Endometrial microvascular endothelial cells (primary cell): Measurements from ENCODE around the gene AKAP8. TPM values are rescaled to one million over a fixed set of nuclear protein-coding genes. Genes with fewer than 3 reads are reported as not detected.
"Not testable (repeated sequence)": the region's sequence is repeated elsewhere in the genome, so short reads cannot be mapped to it uniquely, and the experiment has no call there.

Experiments
- in situ Hi-C: cut with HindIII; loops from 2 replicates; pipeline ENCODE4 v1.10.0; 2017; ENCODE audit warnings: low sequenced_read_pairs, low pct_unique_long_range_greater_than_20kb; ENCODE audit errors: inconsistent ontology term
- total RNA-seq: library from RNA; depleted of rRNA; stranded (reverse); fragments of >200 nt; gene quantifications from one replicate; pipeline ENCODE4 v1.2.3, GENCODE V29; 2015; ENCODE audit errors: inconsistent ontology term

The AKAP8 gene
- total RNA-seq, 1 donor from 2014 or later, result 21.2 TPM

GRCh38 chr19:15404780-15405211, 25.2 kb upstream of the AKAP8 start:
- in situ Hi-C loops, result no loop called here

- in situ Hi-C loops, result no loop called here
Observed at GRCh38 chr19:15404097-15404779, 24.7 kb upstream of the AKAP8 start.

- in situ Hi-C loops, result no loop called here
Observed at GRCh38 chr19:15403151-15403531, 23.6 kb upstream of the AKAP8 start.

GRCh38 chr19:15402411-15403150, 23.0 kb upstream of the AKAP8 start:
- in situ Hi-C loops, result no loop called here

- in situ Hi-C loops, result no loop called here
Observed at GRCh38 chr19:15401397-15401710, 21.8 kb upstream of the AKAP8 start.

GRCh38 chr19:15400521-15401396, 21.2 kb upstream of the AKAP8 start:
- in situ Hi-C loops, result no loop called here

GRCh38 chr19:15399635-15400034, 20.0 kb upstream of the AKAP8 start:
- in situ Hi-C loops, result no loop called here

GRCh38 chr19:15399234-15399515, 19.6 kb upstream of the AKAP8 start:
- in situ Hi-C loops, result no loop called here

- in situ Hi-C loops, result no loop called here
Observed at GRCh38 chr19:15398501-15399233, 19.1 kb upstream of the AKAP8 start.

GRCh38 chr19:15397782-15398181, 18.2 kb upstream of the AKAP8 start:
- in situ Hi-C loops, result no loop called here

GRCh38 chr19:15397236-15397635, 17.6 kb upstream of the AKAP8 start:
- in situ Hi-C loops, result no loop called here

GRCh38 chr19:15396436-15396835, 16.8 kb upstream of the AKAP8 start:
- in situ Hi-C loops, result no loop called here

- in situ Hi-C loops, result not testable (repeated sequence)
Observed at GRCh38 chr19:15395251-15395650, 15.7 kb upstream of the AKAP8 start.

- in situ Hi-C loops, result no loop called here
Observed at GRCh38 chr19:15394426-15394825, 14.8 kb upstream of the AKAP8 start.

- in situ Hi-C loops, result no loop called here
Observed at GRCh38 chr19:15393963-15394362, 14.4 kb upstream of the AKAP8 start.

- in situ Hi-C loops, result no loop called here
Observed at GRCh38 chr19:15390814-15391213, 11.2 kb upstream of the AKAP8 start.

GRCh38 chr19:15381864-15382263, 2.3 kb upstream of the AKAP8 start:
- in situ Hi-C loops, result no loop called here

GRCh38 chr19:15381429-15381828, 1.8 kb upstream of the AKAP8 start:
- in situ Hi-C loops, result no loop called here

GRCh38 chr19:15379999-15380647, 536 bp upstream of the AKAP8 start:
- in situ Hi-C loops, result no loop called here
